ENCODE data around the gene GDPD5.
A peak's percentile ranks its signal among the peaks of the same experiment; 100 is the strongest.

Gene GDPD5

DNA sequence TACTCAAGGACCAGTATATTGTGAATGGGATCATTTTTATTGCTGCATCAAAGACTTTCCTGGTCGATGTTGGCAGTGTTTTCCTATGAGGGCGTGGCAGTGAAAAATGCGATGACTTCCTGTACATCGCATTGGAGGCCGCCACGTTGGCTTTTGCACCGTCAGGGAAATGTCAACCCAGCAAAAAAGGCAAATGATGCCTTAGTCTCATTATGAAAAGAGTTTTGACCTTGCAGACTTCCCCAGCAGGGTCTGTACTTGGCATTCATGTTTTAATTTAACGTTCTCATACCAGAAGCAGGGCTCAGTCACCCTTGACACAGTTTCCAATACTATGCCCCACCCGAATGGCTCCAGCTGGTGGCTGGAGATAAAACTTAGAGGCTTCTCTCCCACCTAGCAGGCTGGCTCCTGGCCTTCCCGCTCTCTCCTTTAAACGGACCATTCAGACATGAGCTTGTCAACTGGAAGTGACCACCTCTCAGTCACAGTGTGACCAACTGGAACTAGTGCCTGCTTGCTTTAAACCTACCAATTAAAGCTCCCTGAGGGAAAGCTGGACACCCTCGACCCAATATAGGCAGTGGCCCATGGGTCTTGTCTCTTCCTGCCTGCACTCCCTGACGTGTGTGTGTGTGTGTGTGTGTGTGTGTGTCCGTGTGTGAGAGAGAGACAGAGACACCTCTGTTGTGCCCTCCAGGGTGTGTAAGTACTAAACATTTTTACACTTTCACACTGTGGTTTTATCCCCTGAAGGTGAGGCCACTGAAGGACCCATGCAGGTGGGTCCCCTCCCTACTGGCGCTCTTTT, 8.7 kb upstream of the GDPD5 start:
- DNase-seq (ENCODE audit: low spot score), result peak; percentile 94

DNA sequence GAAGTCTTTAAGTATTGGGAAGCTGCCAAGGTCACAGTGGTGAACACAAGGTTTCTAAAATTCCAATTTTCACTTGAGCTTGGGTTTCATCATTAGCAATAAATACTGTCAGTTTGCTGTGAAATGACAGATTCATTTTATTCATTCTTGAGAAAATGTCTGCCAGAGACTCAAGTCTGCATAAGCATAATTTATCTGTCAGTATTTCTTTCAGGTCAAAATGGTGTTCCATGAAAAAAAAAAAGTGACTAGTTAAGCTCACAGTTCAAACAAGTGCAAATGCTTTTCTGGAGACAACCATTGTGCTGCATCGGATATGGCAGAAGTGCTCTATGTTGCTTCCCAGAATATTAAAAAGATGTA, 8.1 kb upstream of the GDPD5 start:
- no peak for DNase-seq (ENCODE audit: low spot score)

DNA sequence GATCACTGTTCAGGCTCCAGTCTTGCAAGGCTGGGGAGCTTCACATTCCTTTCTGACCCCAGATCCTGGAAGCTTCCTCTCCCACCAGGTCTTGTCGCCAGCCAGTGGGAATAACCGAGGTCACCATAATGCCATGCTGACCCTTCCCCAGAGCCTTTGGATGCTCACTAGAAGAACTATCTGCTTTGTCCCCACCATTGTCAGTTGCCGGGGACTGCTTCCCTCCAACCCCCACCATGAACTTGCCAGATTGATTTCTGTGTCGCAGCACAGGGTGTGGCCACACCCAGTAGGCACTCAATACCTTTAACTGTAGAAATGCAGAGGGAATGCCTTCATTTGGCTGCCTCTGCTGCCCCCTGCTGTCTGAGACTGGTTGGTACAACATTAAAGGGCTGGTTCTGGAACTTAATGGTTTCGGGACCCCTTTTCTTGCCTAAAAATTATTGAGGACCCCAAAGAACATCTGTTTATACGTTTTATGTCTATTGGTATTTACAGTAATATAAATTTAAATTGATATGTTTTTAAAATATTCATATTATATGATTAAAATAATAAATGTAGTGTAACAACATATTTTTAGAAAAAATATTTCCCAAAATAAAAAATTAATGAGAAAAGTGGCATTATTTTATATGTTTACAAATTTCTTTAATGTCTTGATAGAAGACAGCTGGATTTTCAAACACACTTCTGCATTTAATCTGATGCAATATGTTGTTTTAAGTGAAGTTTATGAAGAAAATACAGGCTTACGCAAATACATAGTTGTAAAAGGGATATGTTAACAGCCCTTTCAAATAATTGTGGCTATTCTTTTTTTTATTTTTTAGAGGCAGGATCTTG, 6.7 kb upstream of the GDPD5 start:
- DNase-seq (ENCODE audit: low spot score), result peak; percentile 95

DNA sequence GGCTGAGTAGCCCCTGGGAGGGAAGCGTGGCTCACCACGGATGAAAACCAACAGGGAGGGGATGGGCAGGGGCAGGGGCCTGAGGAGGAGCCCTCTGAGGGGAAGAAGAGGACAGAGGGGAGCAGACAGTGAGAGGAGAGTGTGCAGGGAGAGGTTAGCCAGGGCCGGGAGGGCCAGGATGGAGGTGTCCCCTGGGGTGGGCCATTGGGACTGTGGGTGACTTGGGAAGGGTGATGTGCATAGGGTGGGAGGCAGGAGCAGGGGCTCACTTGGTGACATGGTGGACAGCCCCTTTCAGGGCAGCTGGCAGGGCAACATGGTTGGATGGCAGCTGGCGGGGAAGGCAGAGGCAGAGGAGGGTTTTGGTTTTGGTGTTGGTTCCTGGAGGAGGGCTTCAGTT, 5.6 kb upstream of the GDPD5 start:
- DNase-seq (ENCODE audit: low spot score), result no peak

DNA sequence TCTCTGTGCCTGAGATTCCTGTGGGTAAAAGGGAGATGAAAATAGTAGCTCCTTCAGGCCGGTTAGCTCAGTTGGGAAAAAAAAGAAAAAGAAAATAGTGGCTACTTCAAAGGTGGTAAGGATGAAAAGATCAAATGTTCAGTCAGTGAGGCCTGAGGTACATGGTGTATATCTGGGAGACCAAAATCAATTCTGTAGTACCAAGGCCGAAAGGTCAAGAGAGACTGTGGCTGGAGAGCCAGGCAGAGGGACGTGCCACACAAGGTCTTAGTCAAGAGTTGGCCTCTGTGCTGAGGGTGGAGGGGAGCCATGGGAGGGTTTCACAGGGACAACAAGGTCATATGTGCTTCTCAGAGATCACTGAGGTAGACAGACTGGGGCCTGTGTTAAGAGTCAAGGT, 4.8 kb upstream of the GDPD5 start:
- no peak for DNase-seq (ENCODE audit: low spot score)

DNA sequence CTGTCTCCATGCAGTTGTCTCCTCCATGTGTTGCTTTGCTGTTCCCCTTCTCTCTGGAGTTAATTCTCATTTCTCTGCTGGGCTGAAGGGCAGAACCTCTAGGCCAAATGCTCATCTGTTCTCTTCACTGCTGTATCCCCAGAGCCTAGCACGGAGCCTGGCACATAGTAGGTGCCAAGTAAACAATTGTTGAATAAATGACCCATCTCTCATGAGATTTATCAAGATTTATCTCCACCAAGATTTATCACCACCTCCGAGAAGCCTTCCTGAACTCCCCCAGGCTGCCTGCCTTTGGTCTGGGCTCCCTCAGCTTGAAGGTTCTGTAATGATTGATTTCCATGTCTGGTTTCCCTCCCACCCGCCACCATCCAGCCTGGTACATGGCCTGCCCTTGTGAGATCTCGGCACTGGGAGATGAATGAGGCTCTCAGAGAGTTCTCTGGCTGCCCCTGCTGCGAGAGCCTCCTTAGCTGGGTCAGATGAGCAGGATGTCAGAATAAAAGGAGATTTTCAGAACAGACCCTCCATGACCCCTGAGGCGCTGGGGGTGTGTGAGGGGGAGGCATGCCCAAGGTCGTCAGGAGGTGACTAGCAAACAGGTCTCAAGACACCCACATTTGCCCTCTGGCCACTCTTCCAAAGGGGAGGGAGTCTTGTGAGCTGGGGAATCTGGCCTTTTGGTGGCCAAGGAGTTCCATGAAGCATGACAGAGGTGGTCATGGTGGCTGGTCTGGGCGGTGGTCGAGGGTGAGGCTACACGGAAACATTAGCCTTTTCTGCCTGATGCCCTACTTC, 2.4 kb upstream of the GDPD5 start:
- no peak for DNase-seq (ENCODE audit: low spot score)

DNA sequence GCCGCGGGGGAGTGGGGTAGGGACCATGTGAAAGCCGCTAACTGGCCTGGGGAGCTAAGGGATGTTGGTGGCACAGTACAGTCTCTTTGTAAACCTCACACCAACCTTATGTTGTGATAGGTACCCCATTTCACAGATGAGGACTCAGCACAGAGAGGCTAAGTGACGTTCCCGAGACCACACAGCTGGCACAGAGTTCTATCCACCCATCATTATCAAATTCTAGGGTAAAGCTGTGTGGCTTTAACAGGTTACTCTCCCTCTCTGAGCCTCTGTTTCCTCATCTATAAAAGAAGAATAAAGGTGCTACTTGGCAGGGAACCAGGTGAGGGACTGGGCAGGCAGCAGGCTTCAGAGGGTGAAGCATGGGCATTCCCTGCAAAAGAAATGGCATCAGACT, 1.4 kb upstream of the GDPD5 start:
- no peak for DNase-seq (ENCODE audit: low spot score)

DNA sequence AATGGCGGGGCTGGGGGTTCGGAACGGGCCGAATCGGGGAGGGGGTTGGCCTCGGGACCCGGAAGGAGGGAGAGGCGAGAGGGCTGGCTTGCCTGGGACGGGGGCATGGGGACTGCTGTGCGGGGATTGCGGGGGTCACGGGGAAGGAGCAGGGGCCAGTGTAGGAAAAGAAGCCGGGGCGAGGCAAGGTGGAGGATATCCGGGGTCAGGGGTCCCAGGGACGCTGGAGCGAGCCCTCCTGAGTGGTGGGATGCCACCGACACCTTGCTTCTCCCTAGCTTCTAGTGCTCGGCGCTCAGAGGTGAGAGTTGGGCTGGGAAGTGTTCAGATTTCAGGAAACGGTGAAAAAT, 426 bp upstream of the GDPD5 start:
- no peak for DNase-seq (ENCODE audit: low spot score)

DNA sequence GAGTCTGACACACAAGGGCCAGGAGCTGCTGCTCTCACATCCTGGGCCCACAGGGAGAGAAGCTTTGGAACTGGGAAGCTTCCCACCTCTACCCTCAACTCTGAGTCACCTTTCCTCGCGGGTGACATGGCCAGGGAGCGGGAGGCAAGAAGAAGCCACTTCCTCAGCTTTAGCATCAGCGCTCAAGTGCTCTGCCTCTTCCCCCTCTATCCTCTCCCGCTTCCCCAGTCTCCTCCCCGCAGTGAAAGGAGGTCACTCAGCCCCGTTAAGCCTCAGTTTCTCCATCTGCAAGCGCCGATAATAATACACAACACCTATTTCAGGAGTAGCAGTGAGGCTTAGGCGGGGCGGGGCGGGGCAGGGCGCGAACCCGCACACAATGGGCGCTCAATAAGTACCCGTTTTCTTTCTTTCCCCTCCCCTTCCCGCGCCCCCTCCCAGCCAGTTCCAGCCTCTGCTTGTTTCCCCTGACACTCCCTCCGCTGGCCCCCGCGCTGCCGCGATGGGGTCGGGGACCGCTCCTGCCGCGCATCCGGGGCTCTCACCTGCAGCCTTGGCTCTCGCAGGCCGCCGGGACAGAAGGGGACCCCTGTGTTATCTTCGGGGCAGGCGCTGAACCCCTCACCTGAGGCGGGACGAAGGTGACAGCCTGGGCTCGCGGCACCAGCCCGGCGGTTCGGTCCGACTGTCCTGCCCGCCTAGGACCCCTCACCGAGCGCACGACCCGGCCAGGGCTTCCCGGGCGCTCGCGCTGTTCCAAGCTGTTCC, 892 bp downstream of the GDPD5 start:
- no peak for DNase-seq (ENCODE audit: low spot score)

DNA sequence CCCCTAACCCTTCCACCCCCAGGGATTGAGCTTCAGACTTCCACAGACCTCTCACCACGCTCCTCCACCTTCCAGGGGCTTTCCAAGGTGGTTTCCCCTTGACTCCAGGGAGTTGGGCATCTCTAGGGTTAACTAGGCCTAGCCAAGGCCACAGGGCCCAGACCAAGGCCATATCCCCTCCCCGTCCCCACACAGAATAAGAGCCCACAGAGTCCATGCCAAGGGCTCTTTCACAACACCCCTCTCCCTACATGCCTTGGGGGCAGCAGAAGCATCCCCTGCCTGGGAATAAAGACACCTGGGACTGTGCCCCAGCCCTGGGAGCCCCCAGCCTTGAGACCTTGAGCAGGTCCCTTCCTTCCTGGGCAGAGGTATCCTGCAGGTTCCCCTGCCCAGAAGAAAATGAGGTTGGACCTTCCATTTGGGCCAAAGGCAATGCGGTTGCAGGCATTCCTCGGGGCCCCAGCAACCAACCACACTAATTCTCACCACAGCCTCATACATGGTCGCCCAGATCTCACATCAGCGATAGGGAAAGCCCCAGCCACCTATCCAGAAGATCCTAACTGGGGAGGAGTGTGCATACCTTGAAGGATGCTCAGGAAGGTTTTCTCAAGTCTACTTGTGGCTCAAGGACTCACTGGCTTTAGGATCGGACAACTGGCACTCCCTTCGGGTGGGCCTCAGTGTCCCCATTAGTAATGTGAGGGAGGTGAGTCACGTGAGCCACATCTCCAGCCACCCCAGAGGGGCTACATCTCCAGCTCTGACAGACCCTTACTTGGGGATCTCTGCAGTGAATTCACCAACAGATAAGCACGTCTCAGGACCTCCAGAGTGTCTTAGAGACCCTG, 1.7 kb downstream of the GDPD5 start:
- no peak for DNase-seq (ENCODE audit: low spot score)

DNA sequence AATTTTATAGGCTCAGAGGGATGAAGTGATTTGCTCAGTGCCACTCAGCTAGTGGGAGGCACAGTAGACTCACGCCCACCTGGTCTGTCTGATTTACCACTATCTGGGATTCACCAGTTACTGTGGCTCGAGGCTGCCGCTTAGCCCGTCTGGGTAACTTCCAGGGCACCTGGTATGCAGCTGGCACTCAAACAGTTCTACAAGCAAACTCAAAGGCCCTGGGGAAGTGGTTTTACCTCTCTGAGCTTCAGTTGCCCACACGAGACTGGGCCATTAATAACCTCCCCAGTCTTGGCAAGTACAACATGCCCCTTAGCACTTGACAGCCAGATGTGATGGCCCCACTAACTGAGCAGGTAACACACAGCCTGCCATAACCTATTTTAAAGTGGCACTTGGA, 2.6 kb downstream of the GDPD5 start:
- no peak for DNase-seq (ENCODE audit: low spot score)

DNA sequence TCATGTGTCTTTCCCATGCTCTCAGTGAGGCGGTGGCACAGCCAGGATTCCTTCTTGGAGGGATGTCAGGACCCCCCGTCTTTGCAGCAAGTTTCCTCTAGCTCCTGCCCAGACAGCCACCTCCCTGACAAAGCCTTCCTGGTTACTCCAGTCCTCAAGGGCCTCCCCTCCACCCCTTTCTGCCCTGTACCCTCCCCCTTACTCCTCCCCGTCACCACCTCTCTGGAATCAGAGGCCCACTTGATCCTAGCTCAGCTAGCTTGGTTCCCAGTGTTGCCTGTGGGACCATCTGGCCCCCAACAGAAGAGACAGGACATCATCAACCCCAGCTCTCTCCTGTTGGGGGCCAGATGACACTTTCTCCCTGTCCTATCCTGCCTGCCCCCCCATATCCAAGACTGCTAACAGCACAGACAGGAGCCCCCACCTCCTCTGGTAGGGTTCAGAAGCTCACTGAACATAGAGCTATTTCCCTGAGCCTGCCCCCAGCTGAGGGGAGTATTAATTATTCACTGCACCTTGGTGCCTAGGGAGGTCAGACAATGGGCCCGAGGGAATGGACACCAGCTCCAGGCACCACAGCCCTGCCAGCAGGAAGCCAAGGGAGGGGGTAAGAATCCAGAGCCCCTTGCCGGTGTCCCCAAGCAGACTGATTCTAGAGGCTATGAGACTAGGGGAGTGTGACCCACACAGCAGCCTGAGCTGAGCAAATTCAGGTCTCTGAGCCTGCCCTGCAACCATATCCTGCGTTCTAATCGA, 3.3 kb downstream of the GDPD5 start:
- DNase-seq (ENCODE audit: low spot score), result no peak

DNA sequence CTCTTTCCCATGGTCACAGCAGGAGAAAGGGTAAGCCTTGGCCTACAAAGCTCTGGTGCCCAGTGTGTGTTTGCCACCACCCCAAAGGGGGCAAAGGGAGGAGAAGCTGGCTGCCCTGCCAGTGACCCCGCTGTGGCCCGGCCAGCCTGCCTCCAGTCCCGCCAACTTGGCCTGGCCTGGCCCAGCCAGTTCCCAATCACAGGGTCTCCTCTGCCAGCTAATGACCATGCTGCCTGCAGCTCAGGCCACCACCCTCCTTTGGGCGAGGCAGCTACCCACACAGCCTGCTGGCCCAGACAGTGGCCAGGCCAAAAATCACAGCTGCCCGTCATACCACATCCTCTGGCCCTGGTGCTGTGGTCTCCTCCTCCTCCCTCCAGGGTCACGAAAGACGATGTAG, 5.1 kb downstream of the GDPD5 start:
- no peak for DNase-seq (ENCODE audit: low spot score)

DNA sequence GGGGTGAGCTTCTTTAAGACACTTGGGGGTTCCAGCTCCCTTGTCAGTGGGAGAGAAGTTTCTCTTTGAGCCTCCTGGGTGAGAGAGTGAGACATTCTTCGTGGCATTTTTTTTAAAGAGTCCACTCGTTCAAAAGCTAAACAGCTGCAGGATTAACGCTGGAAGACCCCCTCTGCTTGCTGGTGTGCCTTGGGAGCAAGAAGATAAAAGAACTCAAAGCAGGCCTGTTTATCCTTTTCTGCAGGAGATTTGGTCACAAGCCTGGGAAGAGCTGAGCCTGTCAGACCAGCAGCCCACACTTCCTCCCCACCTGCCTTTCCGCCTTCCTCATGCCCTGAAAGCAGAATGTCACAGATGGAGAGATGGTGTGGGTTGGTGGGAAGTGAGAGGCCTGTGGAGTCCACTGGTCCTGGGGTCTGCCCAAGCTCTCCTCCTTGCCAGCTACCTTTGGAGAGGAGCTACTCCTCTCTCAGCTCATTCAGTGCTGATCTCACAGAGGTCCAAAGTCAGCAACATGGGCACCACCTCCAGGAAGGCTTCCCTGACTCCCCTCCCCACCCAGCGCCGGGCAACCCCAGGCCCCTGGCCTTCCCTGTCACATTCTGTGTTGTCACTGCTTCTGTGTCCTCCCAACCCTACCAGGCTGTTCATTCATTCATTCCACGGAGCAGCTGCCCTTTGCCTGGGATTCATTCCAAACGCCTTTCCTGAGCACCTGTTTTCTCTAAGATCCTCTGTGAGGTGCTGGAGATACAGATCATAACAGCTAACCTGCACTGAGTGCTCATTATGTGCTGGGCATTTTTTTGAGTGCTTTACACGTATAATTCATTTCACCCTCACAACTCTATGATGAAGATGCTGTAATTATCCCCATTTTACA, 6.7 kb downstream of the GDPD5 start:
- DNase-seq (ENCODE audit: low spot score), result no peak

DNA sequence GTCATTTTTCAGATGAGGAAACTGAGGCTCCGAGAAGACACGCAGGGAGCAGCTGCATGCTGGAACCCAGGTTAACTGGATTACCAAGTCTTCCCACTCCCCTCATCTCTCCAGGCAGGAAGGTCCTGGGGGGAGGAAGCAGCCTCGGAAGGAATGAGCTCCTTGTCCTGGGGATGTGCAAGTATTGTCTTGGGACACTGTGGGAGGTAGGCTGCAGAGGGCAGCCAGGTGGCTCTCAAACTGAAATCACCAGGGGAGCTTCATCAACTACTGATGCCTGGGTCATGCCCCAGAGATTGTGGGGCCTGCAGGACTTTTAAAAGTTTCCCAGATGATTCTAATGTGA, 7.6 kb downstream of the GDPD5 start:
- no peak for DNase-seq (ENCODE audit: low spot score)

DNA sequence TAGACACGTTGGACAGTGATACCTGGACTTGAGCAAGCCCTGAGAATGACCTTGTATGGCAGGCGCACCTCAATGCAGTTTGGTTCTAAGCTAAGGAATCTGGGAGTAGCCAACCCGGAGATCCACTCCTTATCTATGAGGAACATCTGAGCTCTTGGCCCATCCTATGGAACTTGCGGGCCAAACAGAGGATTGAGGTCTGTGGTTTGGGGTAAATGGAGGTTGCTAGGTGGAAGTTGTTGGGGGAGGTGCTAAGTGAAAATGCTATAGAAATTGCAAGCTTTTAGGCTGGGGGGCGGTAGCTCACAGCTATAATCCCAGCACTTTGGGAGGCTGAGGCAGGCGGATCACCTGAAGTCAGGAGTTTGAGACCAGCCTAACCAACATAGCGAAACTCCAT, 8.9 kb downstream of the GDPD5 start:
- no peak for DNase-seq (ENCODE audit: low spot score)

DNA sequence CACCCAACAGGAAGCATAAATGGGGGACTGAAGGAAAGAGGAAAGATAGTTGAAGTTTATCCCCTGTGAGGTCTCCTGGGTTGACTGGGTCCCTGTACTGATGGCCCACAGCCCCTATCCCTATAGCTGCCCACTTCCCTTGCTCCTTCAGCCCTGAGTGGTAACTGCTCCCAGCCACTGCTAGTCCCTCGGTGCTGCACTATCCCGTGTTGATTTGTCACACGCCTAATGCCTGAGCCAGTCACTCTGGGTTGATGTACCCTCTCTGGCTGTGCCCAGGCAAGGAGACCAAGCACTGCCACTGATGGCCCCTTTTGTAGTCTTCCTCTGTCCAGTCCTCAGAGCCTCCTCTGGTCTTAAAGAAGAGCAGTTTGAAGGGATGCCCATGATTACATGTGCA, 9.6 kb downstream of the GDPD5 start:
- no peak for DNase-seq (ENCODE audit: low spot score)

DNA sequence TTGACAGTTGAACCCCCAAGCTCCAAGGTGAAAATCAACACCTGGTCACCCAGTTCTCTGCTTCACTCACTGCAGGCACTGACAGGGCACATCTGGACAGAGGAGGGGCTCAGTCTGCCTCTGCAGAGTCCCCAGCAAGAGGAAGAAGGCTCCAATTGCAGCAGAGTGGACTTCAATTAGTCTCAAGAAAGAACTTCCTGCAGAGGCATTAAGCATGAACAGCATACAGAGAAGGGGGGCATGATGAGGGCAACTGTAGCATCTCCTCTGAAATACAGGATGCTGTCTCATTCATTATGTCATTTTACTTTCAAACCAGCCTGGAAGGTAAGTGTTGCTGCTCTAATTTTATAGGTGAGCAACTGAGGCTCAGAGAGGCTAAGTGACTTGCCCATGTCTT, 11.1 kb downstream of the GDPD5 start:
- DNase-seq (ENCODE audit: low spot score), result no peak

DNA sequence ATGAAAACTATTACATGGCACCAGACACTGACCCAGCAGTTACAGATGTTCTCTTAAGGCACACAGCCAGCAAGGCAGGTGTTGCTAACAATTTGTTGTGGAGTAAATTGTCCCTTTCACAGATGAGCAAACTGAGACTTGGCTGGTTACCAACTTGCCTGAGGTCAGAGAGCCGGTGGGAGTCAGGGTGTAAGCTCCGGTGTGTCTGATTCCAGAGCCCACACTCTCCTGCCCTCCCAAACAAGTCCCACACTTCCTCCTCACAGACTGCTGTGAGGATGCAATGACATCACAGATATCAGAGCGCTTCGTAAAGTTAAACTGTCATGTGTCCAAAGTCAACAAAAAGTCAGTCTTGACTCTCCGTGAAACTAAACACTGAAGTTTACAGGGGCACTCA, 12.5 kb downstream of the GDPD5 start:
- DNase-seq (ENCODE audit: low spot score), result no peak

DNA sequence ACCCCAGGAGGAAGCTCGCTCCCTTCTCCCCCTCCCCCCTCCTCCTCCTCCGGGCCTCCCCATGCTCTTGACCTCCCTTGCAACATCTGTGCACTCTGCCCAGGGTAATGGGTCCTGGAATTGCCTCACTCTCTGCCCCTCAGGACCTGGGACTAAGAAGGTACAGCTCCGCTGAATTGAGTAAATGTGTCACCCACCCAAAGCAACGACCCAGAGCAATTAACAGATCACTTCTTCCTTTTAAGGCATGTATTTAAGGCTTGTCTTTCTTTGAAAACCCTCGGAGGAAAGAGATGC, 15.1 kb downstream of the GDPD5 start:
- no peak for DNase-seq (ENCODE audit: low spot score)

All from hematopoietic multipotent progenitor cell treated with erythropoietin and hydrocortisone succinate and interleukin-3 and kit ligand, for 17 days (in vitro differentiated cells).